SIG-M5 treated with dmso at 0.1 percent for 504 hours (cell line): ENCODE results near the gene WDR72.
A peak's percentile ranks its signal among the peaks of the same experiment; 100 is the strongest.
"Not testable (repeated sequence)": the region's sequence is repeated elsewhere in the genome, so short reads cannot be mapped to it uniquely, and the experiment has no call there.

Experiments
- DNase-seq: peaks from one replicate; lab custom pipeline; 2025; ENCODE audit not compliant: unreplicated experiment; lab: John Stamatoyannopoulos, UW

The WDR72 gene

DNA sequence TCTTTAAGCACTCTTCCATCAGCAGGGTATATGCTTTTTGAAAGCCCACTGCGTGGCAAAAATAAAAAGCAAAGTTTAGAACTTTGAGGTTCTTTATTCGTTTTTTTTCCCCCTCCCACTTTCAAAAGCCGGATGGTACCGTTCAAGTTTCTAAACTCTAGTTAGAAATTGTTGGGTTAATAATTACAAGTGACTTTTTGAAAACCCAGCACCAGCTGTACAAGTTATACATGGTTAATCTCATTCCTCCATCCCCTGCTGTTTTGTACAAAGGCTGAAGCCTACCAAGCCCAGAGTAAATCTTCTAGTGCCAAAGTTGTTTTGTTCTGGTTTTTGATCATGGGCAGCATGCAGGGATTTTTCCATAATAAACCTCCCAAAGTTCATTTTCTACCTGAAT, 48.6 kb downstream of the WDR72 start:
- DNase-seq = no peak

- DNase-seq = no peak
Observed at GRCh38 chr15:53709821-53710220, 49.6 kb downstream of the WDR72 start.

- no peak for DNase-seq
Observed at GRCh38 chr15:53695365-53695764, 64.1 kb downstream of the WDR72 start.

DNA sequence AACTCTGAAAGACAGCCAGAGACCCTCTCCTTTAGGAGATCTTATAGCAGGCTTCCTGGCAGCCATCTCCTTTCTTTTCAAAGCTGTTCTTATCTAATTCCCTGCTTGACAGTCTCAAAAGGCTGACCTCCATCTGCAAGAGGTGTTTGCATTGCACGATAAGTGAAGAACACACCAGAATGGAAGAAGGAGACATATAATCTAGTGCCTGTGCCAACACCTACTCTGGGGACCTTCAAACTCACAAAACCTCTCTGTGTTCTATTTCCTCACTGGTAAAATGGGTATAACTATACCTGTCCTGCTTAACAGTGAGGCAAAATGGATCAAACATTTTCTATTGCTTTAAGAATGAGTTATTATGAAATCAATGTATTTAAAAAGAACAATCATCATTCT, 65.0 kb downstream of the WDR72 start:
- no peak for DNase-seq

- no peak for DNase-seq
Observed at GRCh38 chr15:53693729-53694475, 65.6 kb downstream of the WDR72 start.

GRCh38 chr15:53684162-53684561, 75.3 kb downstream of the WDR72 start:
- DNase-seq = not testable (repeated sequence)

GRCh38 chr15:53681056-53681455, 78.4 kb downstream of the WDR72 start:
- DNase-seq = no peak

- DNase-seq = no peak
Observed at GRCh38 chr15:53675832-53676231, 83.6 kb downstream of the WDR72 start.

- DNase-seq = no peak
Observed at GRCh38 chr15:53671545-53671944, 87.9 kb downstream of the WDR72 start.

DNA sequence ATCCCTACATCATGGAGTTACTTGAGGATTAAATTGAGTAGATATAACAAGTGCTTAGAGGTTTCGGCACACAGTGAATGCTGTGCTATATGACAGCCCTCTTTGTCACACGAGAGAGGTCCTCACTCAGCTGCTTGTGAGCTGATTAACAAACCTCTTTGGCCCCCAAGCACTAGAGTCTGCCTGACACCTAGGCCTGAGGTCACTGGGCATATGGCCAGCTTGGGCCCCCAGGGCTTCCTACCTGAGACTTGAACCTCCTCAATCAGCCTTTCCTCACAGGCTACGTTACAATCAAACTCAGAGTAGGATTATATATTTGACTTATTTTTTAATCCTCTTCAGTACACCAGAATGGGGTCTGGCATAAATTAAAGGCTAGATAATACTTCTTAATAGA, 88.8 kb downstream of the WDR72 start:
- DNase-seq = no peak

DNA sequence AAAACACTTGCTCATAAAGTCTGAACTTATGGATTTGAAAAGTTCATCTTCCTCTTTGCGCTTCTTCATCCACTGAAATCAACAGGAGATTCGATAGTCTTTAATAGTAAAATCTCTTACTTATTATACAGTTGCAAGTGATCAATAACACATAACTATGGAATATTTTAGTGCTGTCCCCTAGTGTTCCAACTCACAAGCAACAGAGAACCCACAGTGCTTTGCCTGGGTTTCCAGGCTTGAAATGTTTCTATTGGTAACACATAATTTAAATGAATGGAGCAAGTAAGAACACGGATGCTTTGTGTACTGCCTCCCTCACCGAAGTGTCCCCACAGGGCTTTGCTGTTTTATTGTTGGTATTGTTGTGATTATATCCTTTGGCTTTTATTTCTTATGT, 93.5 kb downstream of the WDR72 start:
- peak; percentile 1 for DNase-seq

DNA sequence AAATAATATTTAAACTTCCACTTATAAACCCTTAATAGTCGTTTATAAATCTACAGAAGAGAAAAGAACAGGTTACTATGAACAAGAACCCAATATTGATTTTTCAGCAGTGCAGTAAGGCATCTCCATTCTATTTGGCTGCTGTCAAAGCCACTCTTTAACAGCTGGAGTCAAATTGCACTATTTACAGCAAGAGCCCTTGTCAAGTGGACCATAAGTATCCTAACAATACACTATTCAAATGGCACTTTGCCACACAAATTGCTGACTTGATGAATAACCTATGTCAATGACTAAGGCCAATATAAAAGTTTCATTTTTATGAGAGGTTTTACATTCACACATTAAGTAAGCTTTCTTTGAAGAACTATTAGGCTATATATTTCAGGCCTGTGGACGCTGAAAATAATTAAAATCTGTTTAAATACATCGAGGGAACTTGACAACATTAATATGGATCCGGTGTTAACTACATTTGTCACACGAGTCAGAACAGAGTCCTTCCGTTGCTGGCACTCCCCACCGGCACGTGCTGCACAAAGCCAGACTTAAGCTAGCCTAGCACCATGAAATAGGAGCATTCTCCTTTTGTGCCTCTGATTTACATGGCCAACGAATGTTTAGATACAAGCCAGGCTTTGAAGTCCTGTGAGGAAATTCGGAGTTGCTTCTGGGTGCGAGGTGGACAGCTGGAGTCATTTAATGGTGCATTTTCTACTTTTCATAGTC, 100.5 kb downstream of the WDR72 start:
- DNase-seq = no peak

DNA sequence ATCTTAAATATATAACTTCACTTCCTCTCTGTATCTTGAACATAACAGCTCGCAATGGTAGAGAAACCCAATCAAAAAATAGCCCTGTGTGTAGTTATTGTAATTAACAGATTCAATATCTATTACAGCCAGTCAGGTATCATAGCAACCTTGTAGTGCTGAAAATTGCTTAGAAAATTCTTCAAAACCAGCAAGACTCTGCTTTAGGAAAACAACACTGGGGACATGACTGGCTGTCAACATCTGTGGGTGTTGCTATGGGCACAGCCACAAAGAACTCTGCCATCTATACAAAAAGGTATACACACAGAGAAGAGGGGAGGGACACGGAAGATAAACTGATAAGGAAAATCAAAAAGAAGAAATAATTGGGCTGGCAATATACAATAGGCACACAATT, 101.2 kb downstream of the WDR72 start:
- DNase-seq = no peak

DNA sequence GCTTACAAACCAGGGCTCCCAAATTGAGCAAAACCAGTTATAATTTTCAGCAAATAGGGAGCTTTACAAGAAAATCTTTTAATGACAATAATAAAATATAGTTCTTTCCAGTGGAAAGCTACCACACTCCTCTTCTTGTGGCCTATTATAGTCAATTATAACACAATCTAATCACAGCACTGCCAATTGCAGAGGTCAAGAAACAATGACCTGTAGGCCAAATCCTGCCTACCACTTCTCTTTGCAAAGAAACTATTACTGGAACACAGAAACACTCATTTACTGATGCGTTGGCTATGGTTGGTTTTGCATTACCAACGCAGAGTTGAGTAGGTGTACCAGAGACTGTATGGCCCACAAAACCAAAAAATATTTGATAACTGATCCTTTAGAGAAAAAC, 110.5 kb downstream of the WDR72 start:
- DNase-seq = no peak

DNA sequence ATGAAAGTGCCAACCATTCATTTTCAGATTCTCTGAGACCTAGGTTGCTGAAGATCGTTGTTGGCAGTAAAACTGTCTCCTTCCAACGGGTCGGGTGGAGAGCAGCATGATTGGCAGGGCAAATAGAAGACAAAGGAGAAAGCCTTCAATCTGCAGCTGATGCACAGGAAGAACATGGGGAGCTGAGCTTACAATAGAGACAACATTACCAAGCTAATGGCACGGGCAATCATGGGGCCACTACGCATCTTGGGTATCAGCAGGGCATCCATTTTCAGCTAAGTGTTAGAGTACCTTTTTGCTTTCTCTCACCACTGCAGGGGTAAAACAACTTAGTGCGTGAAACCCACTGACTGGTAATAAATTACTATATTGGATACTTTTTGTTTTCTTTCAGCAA, 114.8 kb downstream of the WDR72 start:
- DNase-seq = no peak

- DNase-seq = no peak
Observed at GRCh38 chr15:53634517-53635106, 124.9 kb downstream of the WDR72 start.

DNA sequence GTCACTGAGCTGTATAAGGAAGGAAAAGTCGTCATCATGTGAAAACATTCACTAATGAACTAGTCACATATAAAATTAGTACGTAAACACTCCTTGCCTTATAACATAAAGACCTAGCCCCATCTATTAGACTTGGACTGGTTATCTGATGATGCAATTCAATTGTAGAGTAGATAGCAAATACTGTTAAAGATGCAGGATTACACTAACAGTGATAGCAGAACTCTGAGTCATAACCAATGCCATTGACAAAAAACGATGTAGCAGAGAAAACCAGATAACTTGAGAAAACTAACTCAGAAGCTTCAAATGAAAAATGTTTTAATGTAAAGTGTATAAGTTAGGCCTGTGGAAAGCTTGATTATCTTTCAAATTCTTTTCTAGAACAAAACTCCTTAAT, 132.2 kb downstream of the WDR72 start:
- DNase-seq = no peak

- no peak for DNase-seq
Observed at GRCh38 chr15:53625962-53626845, 133.3 kb downstream of the WDR72 start.

DNA sequence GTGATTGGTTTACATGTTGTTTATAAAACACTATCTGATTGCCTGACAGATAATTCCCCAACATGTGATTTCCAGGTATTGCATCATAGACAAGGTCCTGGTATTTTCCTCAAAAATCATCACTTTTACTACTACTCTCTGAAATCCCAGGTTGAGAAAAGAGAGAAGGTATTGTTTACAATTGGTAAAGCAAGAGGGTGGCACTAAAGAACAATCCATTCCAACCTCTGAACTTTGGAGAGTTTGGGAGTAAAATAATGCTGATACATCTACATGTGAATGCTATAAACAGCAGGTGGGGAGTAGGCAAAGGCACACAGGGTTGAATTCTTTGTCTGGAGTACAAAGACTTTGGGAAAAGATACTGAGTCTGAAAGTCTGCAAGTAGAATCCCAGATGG, 134.2 kb downstream of the WDR72 start:
- no peak for DNase-seq

GRCh38 chr15:53618461-53618860, 141.0 kb downstream of the WDR72 start:
- no peak for DNase-seq
